ENCODE results near the gene EPHB3. TPM values are rescaled to one million over a fixed set of nuclear protein-coding genes. Genes with fewer than 3 reads are reported as not detected.

Gene EPHB3
- total RNA-seq, 2 donors from 2014 or later = 7.9 to 10.1 TPM

DNA sequence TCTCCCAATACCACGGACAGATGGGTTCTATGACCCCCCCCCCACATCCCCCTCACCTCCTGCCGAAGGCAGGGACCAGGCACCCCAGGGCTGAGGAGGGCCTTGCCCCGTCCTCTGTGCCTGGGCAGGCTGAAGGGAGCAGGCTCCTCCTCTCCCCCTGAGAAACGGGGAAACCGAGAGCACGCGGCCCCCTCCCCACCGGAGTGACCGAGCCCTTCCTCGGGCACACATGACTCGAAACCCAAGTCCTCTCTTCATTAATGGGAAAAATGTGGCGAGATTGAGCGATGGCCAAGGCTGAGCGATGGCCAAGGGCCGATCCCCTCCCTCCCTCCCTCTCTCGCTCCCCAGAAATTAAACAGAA, 7.0 kb downstream of the EPHB3 start:
- intact Hi-C loops (cut with DNase I) = no loop called here
- H3K36me3 ChIP-seq (replicated peaks in 1 of 2; ENCODE audit: insufficient read depth in 1 of 2, low read depth in 2 of 2) = peaks cover 0 to 2% of the 10 kb centered on the region in 2 donors
- no peaks in the 10 kb centered on the region for H3K9me3 ChIP-seq
- DNase-seq = no peak
- ATAC-seq = peak; percentile 0
- H3K4me1 ChIP-seq = peaks cover 60% of the 10 kb centered on the region
- peak overlapping the region; percentile 19 to 30 for H3K4me3 ChIP-seq
- peak overlapping the region; percentile 41 to 90 (median 84) for H3K27ac ChIP-seq
- 2 to 5% methylated on average over 6 to 16 of the region's 16 CpGs for WGBS, 2 donors
- TF ChIP-seq POLR2A (IDR thresholded peaks at IDR 0.05) = no peak
- TF ChIP-seq CTCF (IDR thresholded peaks at IDR 0.05) = no peak
- no peaks in the 10 kb centered on the region for H3K27me3 ChIP-seq

DNA sequence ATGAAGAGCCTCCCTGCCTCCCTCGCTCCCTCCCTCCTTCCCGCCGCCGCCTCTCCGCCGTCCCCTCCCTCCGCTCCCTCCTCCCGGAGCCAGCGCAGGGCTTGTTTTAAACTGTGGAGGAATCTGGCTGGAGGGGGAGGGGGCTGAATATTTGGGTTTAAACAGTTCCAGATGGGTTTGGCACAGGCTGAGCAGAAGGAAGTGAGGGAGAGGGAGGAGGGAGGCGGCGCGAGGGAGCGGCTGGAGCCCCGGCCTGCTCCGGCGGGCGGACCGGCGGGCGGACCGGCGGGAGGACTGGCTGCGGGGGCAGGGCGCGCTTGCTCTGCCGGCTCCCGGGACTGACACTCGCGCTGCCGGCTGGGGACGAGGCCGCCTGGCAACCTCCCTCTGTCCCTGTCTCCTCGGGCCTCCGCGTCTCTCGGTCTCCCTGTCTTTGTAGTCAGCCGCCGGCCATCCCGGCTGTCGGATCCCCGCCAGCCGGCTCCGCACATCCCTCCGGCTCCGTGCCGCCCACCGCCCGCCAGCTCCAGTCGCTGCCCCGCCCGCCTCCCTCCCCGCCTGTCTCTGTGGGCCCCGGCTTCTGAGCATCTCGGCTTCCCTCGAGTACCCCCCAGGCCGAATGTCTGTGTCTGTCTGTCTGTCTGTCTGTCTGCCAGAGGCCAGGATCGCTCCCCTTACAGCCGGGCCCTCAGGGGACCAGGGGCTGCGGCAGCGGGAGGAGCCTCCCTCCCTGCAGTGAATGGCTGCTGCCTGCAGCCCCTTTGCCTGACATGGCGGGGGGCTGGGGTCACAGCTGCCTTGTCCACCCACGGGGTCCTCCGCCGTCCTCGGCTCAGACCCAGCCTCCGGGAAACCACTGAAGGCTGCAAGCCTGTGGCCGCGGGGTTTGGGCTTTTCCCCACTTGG, 7.6 kb downstream of the EPHB3 start:
- no peaks in the 10 kb centered on the region for H3K27me3 ChIP-seq
- peak overlapping the region; percentile 19 to 30 for H3K4me3 ChIP-seq
- intact Hi-C loops (cut with DNase I) = no loop called here
- 4 to 11% methylated on average over 37 to 63 of the region's 68 CpGs for WGBS, 2 donors
- peaks cover 54% of the 10 kb centered on the region for H3K4me1 ChIP-seq
- ATAC-seq (peak; percentile 64), DNase-seq (peak; percentile 71 to 83 (median 81))
- TF ChIP-seq CTCF (IDR thresholded peaks at IDR 0.05) = no peak
- TF ChIP-seq POLR2A (IDR thresholded peaks at IDR 0.05) = peak in 2 of 3 donors; percentile 13 to 22
- peak overlapping the region; percentile 41 to 90 (median 84) for H3K27ac ChIP-seq
- H3K9me3 ChIP-seq = no peaks in the 10 kb centered on the region
- H3K36me3 ChIP-seq (replicated peaks in 1 of 2; ENCODE audit: insufficient read depth in 1 of 2, low read depth in 2 of 2) = peaks cover 0 to 2% of the 10 kb centered on the region in 2 donors

- ATAC-seq (no peak), DNase-seq (no peak)
- Histone ChIP-seq H3K4me3 (no peak overlapping the region), H3K36me3 (replicated peaks in 1 of 2; ENCODE audit: insufficient read depth in 1 of 2, low read depth in 2 of 2) (peaks cover 0 to 2% of the 10 kb centered on the region in 2 donors), H3K27me3 (no peaks in the 10 kb centered on the region), H3K27ac (no peak overlapping the region), H3K9me3 (no peaks in the 10 kb centered on the region), H3K4me1 (peaks cover 45% of the 10 kb centered on the region)
- WGBS, 2 donors = 75 to 88% methylated on average over 3 of the region's 3 CpGs
- no peak for TF ChIP-seq CTCF (IDR thresholded peaks at IDR 0.05)
- no peak for TF ChIP-seq POLR2A (IDR thresholded peaks at IDR 0.05)
- intact Hi-C loops (cut with DNase I) = loop anchor here (10.0 kb wide), 1 partner anchor 145 kb away; the partner anchor contains the start of gene MAGEF1
Measured at GRCh38 chr3:184570035-184570434, 8.4 kb downstream of the EPHB3 start.

- peaks cover 0 to 2% of the 10 kb centered on the region in 2 donors for H3K36me3 ChIP-seq (replicated peaks in 1 of 2; ENCODE audit: insufficient read depth in 1 of 2, low read depth in 2 of 2)
- no peaks in the 10 kb centered on the region for H3K9me3 ChIP-seq
- intact Hi-C loops (cut with DNase I) = loop anchor here (10.0 kb wide), 1 partner anchor 144 kb away; the partner anchor contains the start of gene MAGEF1
- no peak for DNase-seq
- peaks cover 41% of the 10 kb centered on the region for H3K4me1 ChIP-seq
- WGBS, 2 donors = 86 to 92% methylated on average over 3 to 6 of the region's 6 CpGs
- no peak overlapping the region for H3K4me3 ChIP-seq
- H3K27me3 ChIP-seq = no peaks in the 10 kb centered on the region
- no peak overlapping the region for H3K27ac ChIP-seq
- no peak for ATAC-seq
- TF ChIP-seq CTCF (IDR thresholded peaks at IDR 0.05) = no peak
- TF ChIP-seq POLR2A (IDR thresholded peaks at IDR 0.05) = no peak
Measured at GRCh38 chr3:184570489-184570888, 8.9 kb downstream of the EPHB3 start.
